AG10803 (cell line): Measurements from ENCODE around the gene AGAP1.

Experiments
- DNase-seq: peaks from one replicate; pipeline ENCODE4 v3.0.0; 2010; ENCODE audit warnings: low read depth
- H3K4me3 ChIP-seq: 2 replicates; pipeline ENCODE4 v1.5.1; 2011; ENCODE audit warnings: mild to moderate bottlenecking, low read length, control low read depth
- TF ChIP-seq, protein P1 (sequence below): conservative IDR thresholded peaks from 2 replicates; pipeline ENCODE4 v1.5.1; 2011; ENCODE audit warnings: mild to moderate bottlenecking, low read length, control low read depth, inconsistent platforms

The AGAP1 gene

DNA sequence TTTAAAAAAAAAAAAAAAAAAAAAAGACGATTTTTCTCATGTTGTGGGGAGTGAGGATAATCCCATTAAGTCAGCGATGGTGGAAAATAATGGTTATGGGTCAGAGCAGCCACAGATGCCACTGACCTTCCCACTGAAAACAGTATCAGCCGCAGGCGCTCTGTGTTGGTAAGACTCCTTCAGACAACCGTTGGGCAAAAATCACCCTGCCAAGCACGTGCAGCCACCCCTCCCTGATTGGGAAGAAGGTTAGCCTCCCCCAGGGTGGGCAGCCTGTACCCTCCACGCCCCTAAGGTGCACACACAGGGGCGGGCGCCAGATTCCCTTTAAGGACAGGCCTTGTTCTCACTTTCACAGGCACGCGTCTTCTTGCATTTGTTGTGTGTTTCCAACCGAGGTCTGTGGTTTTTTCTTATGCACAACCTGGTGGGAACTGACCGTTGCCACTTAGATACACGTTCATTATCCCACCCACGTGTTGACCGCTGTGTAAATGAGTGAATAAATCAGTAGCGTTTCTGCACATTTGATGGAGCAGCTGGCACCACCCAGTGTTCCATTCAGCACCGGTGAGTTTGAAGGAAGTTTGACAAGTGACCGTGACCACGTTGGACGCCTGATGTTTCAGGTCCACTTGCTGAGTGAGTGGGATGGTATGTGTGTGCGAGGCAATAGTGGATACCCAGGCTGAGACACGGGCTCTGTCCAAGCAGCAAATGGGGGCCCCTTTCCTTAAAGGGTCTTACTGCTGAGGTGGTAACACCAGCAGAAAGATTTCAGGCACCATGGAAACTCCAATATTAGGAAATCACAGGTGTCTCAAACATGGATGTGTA lies 476.6 kb downstream of the AGAP1 start:
- TF ChIP-seq, protein P1, sequence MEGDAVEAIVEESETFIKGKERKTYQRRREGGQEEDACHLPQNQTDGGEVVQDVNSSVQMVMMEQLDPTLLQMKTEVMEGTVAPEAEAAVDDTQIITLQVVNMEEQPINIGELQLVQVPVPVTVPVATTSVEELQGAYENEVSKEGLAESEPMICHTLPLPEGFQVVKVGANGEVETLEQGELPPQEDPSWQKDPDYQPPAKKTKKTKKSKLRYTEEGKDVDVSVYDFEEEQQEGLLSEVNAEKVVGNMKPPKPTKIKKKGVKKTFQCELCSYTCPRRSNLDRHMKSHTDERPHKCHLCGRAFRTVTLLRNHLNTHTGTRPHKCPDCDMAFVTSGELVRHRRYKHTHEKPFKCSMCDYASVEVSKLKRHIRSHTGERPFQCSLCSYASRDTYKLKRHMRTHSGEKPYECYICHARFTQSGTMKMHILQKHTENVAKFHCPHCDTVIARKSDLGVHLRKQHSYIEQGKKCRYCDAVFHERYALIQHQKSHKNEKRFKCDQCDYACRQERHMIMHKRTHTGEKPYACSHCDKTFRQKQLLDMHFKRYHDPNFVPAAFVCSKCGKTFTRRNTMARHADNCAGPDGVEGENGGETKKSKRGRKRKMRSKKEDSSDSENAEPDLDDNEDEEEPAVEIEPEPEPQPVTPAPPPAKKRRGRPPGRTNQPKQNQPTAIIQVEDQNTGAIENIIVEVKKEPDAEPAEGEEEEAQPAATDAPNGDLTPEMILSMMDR: no peak
- no peak overlapping the region for H3K4me3 ChIP-seq
- DNase-seq: no peak

DNA sequence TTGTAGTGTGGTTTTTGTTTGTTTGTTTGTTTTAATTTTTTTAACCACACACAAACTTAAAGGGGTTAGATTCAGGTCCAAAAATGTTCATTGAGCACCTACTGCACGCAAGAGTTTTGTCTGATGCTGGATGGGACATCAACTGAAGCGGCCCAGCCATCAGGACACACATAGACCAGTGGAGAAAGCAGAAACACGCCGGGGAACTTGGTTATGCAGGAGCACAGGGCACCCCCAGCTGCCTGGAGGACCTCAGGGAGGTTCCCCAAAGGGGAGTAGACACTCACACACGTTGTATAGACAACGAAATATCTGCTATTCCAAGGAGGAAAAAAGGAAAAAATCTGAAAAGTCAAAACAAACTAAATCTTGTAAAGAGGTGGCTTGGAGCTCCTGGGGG lies 482.7 kb downstream of the AGAP1 start:
- TF ChIP-seq, protein P1: no peak
- DNase-seq: no peak
- H3K4me3 ChIP-seq: no peak overlapping the region

DNA sequence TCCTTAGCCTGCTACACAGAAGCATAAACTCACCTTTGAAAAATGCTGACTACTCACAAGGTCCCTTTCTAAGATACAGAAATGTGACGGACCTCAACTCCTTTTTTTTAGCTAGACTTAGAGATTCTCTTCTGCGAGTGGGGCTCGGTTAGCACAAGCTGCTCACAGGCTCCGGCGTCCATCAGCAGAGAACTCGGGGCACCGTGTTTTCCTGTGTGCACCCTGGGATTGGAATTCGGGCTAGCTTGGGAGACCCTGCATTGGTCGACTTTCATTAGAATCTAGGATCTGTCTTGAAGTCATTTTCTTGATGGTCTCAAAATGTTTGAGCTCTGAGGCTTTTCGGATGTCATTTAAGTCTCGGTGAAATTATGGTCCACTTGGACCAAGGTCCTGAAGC lies 483.1 kb downstream of the AGAP1 start:
- TF ChIP-seq, protein P1: no peak
- DNase-seq: no peak

DNA sequence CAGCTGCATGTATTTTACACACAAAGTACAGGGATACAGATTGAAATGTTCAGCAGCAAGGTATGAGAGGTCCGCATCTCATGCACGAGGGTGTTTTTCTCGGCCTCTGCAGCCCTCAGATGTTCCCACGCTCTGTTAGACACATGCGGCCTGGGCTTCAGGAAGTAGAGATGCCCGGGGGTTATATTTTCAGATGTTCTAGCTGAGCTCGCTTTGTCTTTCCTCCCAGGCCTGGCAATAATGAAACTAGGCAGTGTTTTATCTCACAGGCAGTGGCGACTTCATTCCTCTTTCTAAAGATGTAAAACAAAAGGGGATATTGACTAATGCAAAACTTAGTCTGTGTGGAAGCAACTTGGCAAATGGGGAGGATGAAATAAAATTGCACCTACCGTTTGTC lies 483.6 kb downstream of the AGAP1 start:
- TF ChIP-seq, protein P1: no peak
- H3K4me3 ChIP-seq: no peak overlapping the region
- no peak for DNase-seq

More for the DNA sequence above, 483.1 kb downstream of the AGAP1 start:
- H3K4me3 ChIP-seq: no peak overlapping the region

DNA sequence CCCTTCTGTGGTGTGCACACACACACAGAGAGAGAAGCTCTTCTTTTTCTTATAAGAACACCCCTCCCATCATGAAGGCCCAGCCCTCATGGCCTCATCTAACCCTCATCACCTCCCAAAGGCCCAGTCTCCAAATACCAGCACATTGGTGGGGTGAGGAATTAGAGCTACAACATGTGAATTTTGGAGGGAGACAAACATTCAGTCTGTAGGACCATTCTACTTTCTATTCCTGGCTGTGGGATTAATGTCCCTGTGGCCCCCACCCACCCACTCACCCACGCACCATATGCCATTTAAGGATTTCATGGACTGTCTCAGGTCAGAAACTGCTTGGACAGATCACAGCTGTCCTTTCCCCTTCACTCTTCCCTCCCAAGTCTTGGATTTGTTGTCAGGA lies 484.2 kb downstream of the AGAP1 start:
- H3K4me3 ChIP-seq: no peak overlapping the region
- DNase-seq: no peak
- TF ChIP-seq, protein P1: no peak

DNA sequence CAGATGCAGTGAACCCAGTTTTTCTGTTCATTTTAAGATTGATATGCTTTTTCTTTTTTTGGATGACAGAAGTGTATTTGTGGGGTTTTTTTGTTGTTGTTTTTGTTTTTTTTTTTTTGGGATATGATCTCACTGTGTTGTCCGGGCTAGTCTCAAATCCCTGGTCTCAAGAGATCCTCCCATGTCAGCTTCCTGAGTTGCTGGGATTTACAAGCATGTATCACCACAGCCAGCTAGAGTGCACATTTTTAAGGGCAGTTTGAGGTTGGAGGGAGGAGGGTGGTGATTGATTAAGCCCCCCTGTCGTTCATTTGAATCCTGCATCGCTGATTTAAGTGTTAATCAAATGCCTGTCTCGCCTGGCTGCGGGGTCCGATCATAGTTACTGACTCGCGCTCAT lies 485.2 kb downstream of the AGAP1 start:
- no peak for DNase-seq
- H3K4me3 ChIP-seq: no peak overlapping the region
- TF ChIP-seq, protein P1: no peak

DNA sequence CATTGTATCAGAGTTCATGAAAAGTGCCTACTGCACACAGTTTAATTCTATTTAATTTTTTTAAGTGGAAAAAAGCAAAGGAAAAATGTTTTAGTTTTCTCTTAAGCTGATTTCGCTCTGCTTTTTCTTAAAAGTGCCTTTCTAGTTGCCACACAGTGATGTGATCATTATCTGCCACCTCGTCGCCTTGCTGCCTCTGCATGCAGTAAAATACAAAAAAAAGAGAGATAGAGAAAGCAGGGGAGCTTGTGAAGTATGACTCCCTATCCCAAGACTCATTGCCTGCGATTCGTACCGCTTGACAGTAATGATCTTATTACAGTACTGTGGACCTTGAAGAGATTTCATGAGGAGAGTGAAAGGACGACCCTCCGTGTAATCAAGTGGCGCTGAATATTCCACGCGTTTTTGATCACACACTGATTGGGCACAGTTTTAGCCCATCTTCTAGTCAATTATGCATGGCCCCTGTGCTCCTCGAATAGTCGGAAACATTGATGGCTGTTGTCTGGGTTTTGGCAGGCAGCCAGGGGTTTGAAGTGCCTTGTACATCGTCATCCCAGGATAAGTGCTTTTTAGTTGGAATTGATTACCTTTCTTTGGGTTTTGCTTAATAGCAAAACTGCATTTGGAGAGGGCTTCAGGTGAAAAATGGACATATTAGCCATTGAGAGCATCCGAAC lies 486.1 kb downstream of the AGAP1 start:
- DNase-seq: no peak
- no peak overlapping the region for H3K4me3 ChIP-seq
- TF ChIP-seq, protein P1: no peak
